Measurements from ENCODE around the gene LSAMP.
"Not testable (repeated sequence)": the region's sequence is repeated elsewhere in the genome, so short reads cannot be mapped to it uniquely, and the experiment has no call there.

The LSAMP gene

DNA sequence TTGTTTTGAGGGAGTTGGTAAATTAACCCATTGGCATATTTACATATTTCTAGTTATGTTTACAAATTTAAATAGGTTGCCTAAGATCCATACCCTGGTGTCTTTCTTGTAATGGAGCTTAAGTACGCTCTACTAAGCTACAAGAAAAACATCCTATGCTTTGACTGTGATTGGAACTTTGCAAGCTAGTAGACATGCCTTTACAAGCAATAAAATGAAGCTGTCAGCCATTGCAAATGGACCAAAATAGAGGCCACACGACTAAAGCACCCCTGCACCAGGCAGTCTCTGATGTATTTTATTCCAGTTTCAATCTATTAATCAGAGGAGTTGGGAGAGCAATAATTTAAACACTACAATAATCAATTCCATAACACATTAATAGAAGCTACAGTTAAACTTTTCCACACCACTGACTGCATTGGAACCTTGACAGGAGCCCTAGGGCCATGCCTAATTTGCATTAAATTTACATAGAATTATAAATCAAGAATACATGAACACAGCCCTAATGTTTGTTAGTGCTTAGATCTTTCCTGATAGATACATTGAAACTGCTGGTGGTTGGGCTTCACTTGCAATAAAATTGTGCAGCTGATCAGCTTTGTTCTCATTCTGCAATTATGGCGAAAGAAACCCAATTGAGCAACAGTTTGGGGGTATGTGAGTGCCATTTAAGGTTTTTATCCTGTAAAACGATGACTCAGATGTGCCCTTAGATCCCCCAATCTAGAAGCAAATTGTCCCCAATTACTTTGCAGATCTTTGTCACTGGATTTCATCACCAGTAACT is 360.1 kb downstream of the LSAMP start:
- no peak for DNase-seq

DNA sequence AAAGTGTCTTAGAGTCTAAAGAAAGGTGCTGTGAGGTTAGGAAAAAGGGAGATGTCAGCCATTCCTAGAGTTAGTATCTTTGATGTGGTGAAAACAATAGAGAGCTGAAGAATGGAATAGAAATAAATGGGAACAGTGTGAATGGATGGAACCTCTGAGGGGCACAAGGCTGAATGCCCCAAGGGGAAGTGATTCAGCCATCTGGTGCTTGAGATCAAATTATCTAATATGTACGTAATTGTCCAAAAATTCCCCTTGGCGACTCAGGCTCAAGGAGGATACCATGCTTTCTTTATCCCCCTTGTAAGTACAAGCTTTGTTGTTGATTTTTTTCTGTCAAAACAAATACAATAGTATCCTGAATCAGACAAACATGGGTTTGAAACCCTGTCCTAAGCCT is 361.6 kb downstream of the LSAMP start:
- DNase-seq = no peak

DNA sequence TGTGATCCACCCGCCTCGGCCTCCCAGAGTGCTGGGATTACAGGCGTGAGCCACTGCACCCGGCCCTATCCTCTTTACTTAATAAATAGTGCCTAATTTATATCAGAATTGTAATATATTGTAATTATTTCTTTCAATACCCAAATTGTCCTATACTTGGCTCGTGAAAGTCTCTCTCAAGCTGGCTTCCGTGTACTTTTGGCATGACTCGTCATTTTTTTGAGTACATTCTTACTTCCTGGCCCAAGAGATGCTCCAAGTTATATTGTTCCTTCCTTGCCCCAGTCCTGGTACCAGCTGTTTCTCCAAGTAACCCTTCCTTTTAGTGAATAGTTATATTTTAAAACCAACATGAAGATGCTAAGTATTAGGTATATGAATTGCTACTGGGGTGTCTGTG is 366.7 kb downstream of the LSAMP start:
- DNase-seq = no peak

DNA sequence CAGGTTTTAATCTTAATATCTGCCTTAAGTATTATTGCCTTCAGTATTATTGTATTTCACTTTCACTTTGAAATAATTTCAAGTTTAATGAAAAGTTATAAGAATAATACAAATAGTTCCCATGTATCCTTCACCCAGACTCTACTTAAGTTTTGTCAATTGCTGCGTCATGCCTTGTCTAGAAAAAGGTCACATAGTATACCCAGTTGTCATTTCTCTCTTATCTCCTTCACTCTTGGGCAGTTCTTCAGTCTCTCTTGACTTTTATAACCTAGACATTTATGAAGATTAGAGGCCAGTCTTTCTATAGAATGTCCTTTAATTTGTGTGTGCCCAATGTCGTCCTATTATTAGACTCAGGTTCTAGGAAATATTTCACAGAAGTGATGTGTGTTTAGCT is 367.7 kb downstream of the LSAMP start:
- DNase-seq = no peak

DNA sequence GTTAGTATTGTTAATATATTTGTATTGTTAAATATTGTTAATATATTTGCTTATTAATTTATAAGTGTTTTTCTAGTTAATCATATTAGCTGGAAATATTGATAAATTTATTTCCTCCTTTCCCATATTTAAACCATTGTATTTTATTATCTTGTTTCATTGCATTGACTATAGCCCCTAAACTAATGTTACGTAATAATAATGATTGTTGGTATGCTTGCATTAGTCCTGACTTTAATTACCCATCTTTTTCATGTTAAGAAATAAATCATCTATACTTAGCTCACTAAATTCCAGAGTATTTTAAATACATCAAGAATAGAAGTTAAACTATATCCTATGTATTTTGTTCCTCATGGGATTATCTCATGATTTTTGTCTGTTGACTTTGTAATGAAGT is 368.2 kb downstream of the LSAMP start:
- DNase-seq = no peak

DNA sequence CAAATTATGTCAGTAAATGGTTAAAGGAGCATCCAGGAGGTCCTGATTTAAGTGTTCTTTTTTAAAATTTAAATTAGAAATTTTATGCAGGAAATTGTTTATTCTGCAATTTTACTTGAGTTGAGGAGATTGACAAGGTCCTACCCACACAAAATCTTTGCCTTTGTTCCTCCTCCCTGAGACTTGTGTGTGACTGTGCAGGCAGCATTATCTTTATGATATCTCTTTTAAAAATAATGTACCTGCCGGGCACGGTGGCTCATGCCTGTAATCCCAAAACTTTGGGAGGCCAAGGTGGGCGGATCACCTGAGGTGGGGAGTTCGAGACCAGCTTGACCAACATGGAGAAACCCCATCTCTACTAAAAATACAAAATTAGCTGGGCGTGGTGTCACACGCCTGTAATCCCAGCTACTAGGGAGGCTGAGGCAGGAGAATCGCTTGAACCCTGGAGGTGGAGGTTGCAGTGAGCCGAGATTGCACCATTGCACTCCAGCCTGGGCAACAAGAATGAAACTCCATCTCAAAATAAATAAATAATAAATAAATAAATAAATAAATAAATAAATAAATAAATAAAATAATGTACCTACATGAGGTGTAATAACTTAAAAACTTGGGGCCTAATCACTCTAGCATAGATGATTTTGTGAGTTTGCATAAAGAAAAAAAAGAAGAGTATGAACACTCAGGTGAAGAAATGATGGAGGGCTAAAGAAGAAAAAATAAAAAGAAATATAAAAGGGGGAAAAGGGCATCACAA is 374.6 kb downstream of the LSAMP start:
- not testable (repeated sequence) for DNase-seq

DNA sequence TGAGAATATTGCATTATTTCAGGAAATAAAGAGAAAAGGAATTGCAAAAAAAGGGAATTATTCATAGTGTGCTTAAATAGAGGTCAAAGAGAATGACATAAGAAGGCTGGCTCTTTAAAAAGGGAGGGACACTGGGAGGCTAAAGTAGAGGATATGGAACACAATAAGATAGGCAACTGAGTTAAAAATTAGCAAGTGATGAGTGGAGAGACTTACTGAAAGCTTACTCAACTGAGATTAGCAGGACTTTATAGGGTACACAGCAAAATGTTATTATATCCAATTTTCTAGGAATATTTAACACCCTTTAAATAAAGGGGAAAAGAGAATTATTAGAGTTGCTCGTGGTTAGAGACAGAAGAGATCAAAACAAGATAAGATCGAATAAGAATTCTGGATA is 375.2 kb downstream of the LSAMP start:
- no peak for DNase-seq

DNA sequence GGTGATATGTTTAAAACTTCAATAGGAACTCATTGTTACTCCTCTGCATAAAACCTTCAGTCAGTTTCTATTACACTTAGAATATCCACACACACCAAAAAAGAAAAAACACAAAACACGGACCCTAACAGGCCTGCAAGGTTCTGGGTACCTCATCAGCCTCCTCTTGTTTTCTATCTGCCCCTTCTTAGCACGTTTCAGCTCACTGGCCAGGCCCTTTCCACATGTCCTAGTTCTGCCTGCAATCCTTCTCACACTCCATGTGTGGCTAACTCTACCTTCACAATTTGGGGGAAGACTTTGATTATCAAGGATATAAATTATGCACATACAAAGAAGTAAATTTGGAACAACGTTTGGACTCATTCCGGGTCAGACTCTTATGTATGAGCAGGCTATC is 376.3 kb downstream of the LSAMP start:
- no peak for DNase-seq

DNA sequence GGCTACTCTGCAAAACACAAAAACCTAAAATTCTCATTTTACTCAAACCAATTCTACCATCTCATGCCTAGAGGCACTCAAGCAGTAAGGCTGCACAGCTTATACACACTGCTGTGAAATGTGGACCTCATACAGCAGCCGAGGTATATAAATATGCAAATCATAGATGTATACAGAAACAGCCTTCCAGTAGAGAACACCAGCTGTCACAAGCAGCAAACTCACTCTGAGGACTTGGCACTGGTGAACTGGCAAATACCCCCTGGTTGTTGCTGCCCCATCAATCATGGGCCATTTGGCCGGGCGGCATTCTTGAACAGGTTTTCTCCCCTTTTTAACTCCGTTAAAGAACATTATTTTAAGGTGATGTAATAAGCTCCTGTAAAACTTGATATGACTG is 378.0 kb downstream of the LSAMP start:
- DNase-seq = no peak

DNA sequence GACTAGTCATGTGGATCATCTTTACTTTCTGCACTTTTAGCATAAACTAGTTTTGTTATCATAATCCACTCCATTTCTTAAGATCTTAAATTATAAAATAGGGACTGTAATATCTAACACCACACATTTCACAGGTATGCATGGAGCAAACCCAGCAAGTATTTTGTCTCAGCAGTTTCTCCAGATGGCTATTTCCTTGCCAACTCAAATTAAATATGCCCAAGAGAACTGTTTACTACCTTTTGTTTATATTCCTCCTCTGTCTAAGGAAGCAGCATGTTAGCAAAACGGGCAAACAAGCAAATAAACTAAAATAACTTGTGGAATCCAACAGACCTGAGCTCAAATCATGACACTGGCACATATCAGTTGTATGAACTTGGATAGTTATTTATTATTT is 379.8 kb downstream of the LSAMP start:
- DNase-seq = no peak

DNA sequence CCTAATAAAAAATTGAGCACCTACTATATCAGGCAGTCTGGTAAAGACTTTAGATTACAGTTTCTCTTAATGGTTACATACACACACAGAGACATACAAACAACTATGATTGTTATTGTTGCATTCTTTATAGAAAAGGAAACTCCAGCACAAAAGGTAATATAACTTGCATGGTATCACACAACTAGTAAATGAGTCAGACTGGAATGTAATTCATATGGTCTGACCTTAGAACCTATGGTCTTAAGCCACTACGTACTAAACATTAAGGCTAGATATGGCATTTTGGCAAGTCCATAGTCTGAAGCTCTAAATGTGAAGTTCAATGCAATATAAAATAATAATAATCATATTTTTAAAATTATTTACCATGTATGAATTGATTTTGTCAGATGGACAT is 380.6 kb downstream of the LSAMP start:
- no peak for DNase-seq

DNA sequence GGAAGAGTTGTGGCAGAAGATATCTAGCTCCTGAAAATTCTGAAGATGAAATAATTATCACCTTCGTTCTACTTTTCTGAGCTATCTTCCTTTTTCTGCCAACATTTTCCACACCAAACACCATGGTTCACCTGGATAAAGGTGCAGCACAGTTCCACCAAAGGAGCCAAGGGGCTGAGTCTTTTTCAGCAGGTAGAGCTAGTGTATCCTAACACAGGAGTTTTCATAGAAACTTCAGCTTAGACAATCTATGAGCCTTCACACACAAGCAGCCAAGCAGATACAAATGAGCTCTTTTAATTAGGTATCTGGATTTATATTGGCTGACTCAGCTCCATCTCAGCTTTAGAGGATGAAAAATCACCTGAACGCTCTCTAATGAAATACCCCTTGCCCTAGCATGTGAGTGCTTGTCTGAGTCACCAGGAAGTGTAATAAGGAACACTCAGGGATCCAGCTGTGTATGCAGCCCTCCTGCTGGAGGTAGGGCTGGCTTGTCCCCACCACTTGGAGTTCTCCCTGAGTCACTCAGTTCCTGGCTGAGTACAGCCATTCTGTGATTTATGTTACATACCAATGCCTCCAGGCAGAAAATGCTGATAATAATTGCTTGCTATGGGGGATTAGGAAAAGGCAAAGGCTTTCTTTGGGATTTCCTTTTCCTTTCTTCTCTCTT is 385.7 kb downstream of the LSAMP start:
- DNase-seq = no peak

DNA sequence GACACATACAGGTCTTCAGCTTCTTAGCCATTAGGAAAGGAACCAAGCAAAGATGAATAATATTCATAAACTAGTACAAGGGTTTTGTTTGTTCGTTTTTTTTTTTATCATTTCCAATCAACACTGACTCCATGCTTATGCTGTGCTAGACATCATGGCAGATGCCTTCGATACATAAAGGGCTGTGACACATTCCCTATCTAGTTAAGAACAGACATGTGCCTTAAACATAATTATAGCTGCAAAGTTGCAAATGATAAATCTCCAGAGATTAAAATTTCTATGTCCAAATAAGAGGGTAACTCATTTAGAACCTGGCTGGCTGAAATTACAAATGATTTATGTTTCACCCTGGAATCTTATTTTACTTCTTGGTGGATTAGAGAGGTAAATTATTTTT is 386.4 kb downstream of the LSAMP start:
- DNase-seq = no peak

DNA sequence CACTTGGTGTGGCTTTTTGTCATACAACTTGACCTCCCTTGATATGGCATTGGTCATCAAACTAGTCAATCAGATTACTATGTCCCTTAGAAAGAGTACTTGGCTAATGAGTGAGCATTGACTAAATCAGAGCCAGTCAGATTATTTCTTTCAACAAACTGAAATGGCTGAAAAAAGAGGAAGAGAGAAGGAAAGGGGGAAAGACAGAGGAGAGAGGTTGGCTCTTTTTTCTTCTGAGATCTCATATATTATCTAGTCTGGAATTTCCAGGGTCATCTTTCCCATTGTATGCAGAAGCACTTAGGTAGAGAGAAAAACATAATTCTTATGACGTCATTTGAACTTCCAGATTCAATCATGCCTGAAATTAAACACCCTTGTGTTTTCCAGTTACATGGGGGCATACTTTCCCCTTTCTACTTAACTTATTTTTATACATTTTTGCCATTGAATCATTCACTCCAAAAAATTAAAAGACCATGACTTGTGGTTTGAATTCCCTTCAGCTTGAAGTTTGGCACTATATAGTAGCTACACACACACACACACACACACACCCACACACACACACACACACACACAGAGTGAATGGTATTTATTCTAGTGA is 387.8 kb downstream of the LSAMP start:
- no peak for DNase-seq

DNA sequence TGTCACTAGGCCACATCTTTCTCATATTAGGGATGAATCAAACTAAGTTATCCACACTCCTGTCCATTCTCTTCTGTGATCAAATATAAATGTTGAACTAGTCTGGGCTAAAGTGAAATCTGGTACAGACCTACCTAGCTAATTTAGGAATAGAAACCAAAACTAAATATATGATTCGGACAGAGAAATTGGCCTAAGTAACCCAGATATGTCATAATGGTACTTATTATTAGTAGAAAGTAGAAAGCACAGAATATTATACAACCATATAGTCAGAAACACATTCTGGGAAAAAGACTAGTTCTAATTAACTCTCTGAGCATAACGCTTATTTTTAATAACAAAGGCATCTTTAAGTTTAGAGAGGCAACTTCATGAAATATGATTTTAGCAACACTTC is 389.0 kb downstream of the LSAMP start:
- no peak for DNase-seq

DNA sequence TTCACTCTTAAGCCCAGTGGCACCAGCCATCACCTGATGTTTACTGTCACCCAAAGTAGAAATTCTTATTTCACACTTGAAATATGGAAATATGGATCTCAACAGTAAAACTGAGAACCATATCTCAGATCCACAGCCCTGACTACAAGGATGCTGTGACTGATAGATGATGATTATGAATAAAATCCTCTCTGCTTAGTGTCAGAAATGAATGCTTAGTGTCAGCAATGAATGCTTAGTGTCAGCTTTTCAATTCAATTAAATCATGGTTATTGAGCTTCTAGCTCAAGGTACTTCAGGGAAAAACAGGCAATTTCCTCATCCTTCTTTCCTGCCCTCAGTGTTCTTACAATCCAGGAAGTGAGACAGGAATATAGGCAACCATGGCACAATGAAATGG is 392.3 kb downstream of the LSAMP start:
- no peak for DNase-seq

DNA sequence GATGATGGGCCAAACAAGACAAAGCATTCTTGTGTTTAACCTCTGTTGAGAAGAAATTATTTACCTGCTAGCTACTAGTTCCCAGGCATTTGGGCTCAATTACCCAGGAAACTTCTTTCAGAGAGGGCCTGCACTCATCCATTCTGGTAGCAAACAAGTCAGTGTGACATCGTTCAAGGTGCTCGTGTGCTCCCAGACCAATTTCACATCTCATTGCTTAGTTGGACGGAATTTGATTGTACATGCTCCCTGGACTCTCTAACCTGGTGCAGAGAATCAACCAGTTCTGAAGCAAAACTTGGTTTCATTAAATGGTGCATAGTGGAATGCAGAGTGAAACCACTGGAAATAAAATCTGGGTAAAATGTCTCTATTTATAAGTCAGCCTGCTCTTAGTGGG is 392.7 kb downstream of the LSAMP start:
- DNase-seq = no peak

DNA sequence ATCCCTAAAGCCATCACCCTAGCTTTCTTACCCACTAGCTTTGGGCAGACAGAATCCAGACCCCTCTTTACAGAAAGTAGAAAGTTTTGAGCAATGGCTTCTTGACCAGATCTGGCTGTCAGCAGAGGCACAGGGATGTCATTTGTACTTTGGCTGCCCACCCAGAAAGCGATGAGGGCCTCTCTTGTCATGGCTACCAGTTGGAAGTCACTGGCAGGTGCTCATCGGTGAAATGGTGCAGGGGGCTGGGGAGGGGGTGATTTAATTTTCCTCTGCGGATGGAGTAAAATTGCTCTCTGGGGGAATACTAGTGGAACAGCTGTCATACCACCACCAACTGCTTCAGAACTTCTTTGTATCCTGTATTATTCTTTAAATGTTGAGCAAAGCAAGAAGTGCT is 393.7 kb downstream of the LSAMP start:
- DNase-seq = no peak

DNA sequence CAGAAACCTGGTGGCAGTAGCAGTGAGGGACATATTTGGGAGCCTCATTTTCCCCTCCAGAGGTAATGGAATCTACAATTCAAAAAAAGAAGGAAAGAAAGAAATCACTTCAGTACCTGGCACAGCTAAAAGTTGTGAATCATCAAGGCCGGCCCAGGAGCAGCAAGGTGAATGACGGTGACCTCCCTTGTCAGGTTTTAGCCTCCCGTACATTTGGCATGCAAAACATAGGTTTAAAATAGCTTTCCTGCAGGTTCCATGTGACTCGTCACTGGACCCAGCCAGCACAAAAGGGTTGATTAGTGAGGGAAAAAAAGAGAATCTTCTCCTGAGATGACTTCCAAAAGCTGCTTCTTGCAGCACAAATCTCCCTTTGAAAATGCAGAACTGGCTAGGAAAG is 394.2 kb downstream of the LSAMP start:
- no peak for DNase-seq

DNA sequence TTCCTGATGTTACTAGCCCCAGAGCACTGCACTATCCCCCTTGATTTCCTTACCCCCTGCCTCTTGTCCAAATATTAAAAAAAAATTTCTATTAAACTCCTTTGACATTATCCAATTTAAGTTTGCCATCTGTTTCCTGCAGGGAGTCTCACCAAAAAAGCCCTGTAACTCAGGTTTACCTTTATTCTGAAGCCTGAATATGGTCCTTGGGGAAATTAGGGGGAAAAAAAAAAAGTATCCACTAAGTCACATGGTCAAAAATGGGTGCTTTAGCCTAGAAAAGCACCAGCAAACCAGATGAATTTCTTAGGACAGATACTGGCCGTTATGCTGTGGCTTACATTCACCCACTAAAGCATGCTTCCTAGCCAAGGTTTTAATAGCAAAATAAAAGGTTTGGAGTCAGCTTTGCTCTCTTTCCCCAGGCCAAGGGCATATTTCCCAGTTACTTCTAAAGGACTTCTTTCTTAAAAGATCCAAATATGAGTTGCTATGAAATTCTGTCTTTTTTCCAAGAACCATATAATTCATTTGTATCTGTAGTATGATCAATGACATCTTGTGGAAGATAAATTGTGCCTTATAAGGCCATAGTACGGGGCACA is 394.9 kb downstream of the LSAMP start:
- DNase-seq = no peak

DNA sequence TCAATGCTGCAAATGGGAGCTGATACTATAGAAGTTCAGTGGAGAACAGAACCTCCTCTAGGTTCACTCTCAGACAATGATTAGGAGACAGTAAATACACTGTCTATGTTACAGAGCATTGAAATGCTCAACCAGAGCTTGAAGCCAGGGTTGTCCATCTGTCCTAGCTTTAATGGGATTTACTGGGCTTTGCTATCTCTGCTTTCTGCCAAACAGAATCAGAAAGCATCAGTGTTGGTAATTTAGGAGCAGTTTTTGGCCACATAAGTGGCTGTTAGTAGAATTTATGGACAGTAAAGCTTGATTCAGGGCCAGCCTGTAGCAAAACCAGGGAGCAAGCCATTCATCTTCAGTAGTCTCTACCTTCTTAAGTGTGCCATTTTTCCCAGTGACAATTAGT is 396.3 kb downstream of the LSAMP start:
- DNase-seq = no peak

DNA sequence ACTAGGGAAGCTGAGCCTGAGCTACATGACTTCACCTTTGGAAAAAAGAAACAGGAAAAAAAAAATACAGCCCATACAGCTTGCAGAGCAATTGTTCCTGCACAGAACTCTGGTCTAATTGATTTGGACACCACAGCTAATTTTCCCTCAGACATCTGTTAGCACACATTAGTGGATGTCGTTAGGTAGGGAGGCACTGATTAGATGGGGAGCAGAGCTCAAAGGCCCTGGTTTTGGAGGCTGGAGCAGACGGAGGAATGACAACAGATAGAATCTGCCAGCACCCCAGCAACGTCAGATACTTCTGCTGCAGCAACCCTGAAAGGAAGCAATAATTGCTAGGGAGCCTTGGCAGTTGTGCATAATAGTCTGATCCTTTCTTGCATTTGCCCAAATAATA is 398.9 kb downstream of the LSAMP start:
- DNase-seq = no peak

DNA sequence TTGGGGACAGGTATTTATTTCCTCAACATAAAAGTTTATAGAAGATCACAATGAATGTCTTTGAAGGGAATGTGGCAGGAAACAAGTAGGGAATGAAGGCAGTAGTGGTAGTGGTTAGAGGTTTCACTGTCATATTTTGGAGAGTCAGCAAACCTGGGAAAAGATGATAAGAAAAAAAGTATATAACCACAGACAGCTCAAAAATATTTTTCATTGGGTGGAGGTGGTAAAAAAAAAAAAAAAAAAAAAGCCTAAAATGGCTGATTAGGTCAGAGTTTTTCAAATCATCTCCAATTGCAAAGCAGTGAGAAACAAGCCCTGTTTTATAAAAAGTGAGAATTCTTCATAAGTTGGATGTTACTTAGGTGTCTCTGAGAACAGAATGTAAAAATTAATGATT is 400.0 kb downstream of the LSAMP start:
- no peak for DNase-seq

All from activated CD4-positive, alpha-beta T cell treated with anti-CD3 and anti-CD28 coated beads, Interleukin-2, Interleukin-6, amounts not matched to agents 100 ng/mL and 50 ng/mL, durations not matched to agents 16 hours and 8 hours (primary cell).